ENCODE results near the gene IP6K1. TPM values are rescaled to one million over a fixed set of nuclear protein-coding genes. Genes with fewer than 3 reads are reported as not detected.

The IP6K1 gene
- total RNA-seq, 2 donors from 2014 or later: 19.8 to 27.5 TPM

DNA sequence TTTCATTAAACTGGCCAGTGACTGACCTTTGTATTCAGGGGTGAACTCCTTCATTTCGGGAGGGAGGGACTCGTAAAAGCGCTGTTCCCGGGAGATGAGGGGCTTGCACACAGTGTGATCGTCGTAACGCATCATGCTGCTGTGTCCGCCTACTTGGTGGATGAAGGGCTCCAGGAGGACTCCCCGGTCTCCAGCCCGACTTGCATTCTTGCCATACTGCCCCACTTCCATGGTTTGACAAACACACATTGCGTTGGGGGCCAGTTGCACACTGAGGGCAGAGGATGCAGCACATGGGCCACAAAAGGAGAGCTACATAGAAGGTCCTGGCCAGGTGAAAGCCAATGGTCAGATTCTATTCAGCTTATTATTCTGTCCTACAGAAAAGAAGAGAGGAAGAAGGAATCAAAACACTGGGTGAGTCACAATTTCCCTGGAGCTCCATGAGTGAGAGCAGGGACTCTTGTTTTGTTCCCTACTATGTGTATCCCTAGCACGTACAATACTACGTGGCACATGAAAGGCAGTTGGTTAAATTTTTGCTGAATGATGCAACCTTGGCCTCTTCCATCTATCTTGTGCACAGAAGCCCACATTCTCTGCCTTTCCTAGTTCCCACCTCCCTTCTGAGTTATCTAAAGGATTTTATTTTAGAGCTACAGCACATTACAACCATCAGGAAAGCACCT is 38.4 kb downstream of the IP6K1 start:
- Histone ChIP-seq H3K27me3 (no peaks in the 10 kb centered on the region), H3K36me3 (replicated peaks in 1 of 2; ENCODE audit: insufficient read depth in 1 of 2, low read depth in 2 of 2) (no peaks in the 10 kb centered on the region), H3K9me3 (no peaks in the 10 kb centered on the region), H3K4me3 (no peak overlapping the region), H3K27ac (no peak overlapping the region), H3K4me1 (peaks cover 8% of the 10 kb centered on the region)
- DNase-seq: no peak
- ATAC-seq: no peak
- intact Hi-C loops (cut with DNase I): no loop called here
- TF ChIP-seq, protein P1, sequence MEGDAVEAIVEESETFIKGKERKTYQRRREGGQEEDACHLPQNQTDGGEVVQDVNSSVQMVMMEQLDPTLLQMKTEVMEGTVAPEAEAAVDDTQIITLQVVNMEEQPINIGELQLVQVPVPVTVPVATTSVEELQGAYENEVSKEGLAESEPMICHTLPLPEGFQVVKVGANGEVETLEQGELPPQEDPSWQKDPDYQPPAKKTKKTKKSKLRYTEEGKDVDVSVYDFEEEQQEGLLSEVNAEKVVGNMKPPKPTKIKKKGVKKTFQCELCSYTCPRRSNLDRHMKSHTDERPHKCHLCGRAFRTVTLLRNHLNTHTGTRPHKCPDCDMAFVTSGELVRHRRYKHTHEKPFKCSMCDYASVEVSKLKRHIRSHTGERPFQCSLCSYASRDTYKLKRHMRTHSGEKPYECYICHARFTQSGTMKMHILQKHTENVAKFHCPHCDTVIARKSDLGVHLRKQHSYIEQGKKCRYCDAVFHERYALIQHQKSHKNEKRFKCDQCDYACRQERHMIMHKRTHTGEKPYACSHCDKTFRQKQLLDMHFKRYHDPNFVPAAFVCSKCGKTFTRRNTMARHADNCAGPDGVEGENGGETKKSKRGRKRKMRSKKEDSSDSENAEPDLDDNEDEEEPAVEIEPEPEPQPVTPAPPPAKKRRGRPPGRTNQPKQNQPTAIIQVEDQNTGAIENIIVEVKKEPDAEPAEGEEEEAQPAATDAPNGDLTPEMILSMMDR (IDR thresholded peaks at IDR 0.05): no peak
- no peak for TF ChIP-seq POLR2A (IDR thresholded peaks at IDR 0.05)
- WGBS, 2 donors: 88 to 92% methylated on average over 13 of the region's 13 CpGs

DNA sequence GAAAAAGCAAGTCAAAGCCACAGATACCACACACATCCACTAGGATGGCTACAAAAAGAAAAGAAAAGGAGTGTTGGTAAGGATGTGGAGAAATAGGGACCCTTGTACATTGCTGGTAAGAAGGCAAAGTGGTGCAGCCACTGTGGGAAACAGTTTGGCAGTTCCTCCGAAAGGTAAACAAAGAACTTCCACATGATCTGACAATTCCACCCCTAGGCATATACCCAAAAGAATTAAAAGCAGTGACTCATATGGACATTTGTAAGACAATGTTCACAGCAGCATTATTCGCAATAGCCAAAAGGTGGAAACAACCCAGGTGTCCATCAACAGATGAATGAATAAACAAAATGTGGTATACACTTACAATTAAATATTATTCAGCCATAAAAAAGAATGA is 40.4 kb downstream of the IP6K1 start:
- no peak overlapping the region for H3K27ac ChIP-seq
- peaks cover 8% of the 10 kb centered on the region for H3K4me1 ChIP-seq
- no peak overlapping the region for H3K4me3 ChIP-seq
- TF ChIP-seq, protein P1 (IDR thresholded peaks at IDR 0.05): no peak
- no peak for TF ChIP-seq POLR2A (IDR thresholded peaks at IDR 0.05)
- intact Hi-C loops (cut with DNase I): no loop called here
- H3K27me3 ChIP-seq: no peaks in the 10 kb centered on the region
- WGBS, 2 donors: 76 to 89% methylated on average over 2 of the region's 2 CpGs
- H3K9me3 ChIP-seq: no peaks in the 10 kb centered on the region
- no peak for DNase-seq
- no peaks in the 10 kb centered on the region for H3K36me3 ChIP-seq (replicated peaks in 1 of 2; ENCODE audit: insufficient read depth in 1 of 2, low read depth in 2 of 2)
- no peak for ATAC-seq

DNA sequence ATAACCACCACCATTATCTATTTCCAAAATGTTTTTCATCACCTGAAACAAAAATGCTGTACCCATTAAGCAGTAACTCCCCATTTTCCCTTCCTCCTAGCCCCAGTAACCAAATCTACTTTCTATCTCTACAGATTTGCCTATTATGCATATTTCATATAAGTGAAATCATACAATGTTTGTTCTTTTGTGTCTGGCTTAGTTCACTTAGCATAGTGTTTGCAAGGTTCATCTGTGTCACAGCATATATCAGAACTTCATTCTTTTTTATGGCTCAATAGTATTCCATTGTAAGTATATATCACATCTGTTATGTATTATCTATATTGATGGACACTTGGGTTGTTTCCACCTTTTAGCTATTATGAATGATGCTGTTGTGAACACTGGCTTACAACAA is 45.9 kb downstream of the IP6K1 start:
- H3K4me1 ChIP-seq: no peaks in the 10 kb centered on the region
- TF ChIP-seq, protein P1 (IDR thresholded peaks at IDR 0.05): no peak
- no peak for TF ChIP-seq POLR2A (IDR thresholded peaks at IDR 0.05)
- intact Hi-C loops (cut with DNase I): no loop called here
- H3K9me3 ChIP-seq: no peaks in the 10 kb centered on the region
- DNase-seq (no peak), ATAC-seq (no peak)
- no peaks in the 10 kb centered on the region for H3K27me3 ChIP-seq
- H3K4me3 ChIP-seq: no peak overlapping the region
- peaks cover 0 to 13% of the 10 kb centered on the region in 2 donors for H3K36me3 ChIP-seq (replicated peaks in 1 of 2; ENCODE audit: insufficient read depth in 1 of 2, low read depth in 2 of 2)
- H3K27ac ChIP-seq: no peak overlapping the region

DNA sequence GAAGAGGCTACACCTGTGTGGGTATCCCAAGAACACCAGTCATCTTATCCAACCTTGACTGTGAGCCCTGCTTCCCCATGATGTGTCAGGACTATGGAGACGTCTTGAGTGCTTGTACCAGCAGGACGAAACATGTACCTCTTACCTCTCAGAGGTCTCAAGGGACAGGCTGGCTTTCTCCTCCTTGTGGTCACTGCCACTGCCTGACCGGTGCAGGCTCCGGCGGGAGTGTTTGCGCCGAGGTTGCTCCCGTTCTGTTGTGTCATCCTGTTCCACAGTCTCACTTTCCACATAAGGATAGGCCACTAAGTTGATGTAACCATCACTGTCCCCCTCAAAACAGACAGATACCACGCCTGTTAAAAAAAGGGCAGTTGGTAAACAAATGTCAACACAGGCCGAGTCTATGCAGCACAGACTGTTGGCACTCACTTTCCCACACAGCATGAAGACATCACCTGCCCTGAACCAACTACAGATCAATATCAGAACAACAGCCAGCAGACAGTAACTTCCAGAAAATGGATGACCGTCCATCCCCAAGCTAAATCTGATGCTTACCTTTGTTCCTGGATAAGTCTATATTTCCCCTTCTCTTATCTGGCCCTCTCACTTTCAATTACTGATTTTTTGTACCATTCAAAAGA is 48.2 kb downstream of the IP6K1 start:
- 89 to 91% methylated on average over 10 to 11 of the region's 11 CpGs for WGBS, 2 donors

More for the DNA sequence above, 48.2 kb downstream of the IP6K1 start:
- Histone ChIP-seq H3K4me1 (no peaks in the 10 kb centered on the region), H3K27ac (no peak overlapping the region), H3K36me3 (replicated peaks in 1 of 2; ENCODE audit: insufficient read depth in 1 of 2, low read depth in 2 of 2) (peaks cover 0 to 19% of the 10 kb centered on the region in 2 donors), H3K4me3 (no peak overlapping the region), H3K9me3 (no peaks in the 10 kb centered on the region), H3K27me3 (no peaks in the 10 kb centered on the region)
- intact Hi-C loops (cut with DNase I): no loop called here
- no peak for ATAC-seq
- no peak for DNase-seq
- TF ChIP-seq, protein P1 (IDR thresholded peaks at IDR 0.05): no peak
- TF ChIP-seq POLR2A (IDR thresholded peaks at IDR 0.05): no peak
